Epithelial cell of proximal tubule (primary cell): Measurements from ENCODE around the gene NSMF. TPM values are rescaled to one million over a fixed set of nuclear protein-coding genes. Genes with fewer than 3 reads are reported as not detected.

ENCODE experiments used
- DNase-seq: peaks from one replicate; pipeline ENCODE4 v3.0.0-alpha.2; 2011; ENCODE audit warnings: low read depth
- H3K4me3 ChIP-seq: 2 replicates; pipeline ENCODE4 v1.5.1; 2011; ENCODE audit warnings: low read depth, mild to moderate bottlenecking, low read length
- total RNA-seq: library from RNA; depleted of rRNA; stranded (reverse); fragments of >200 nt; gene quantifications from 2 replicates; pipeline ENCODE4 v1.2.3, GENCODE V29; 2015
- TF ChIP-seq, protein P1 (sequence below): conservative IDR thresholded peaks from 2 replicates; pipeline ENCODE4 v1.5.1; 2012; ENCODE audit warnings: low read depth, mild to moderate bottlenecking, low read length

The NSMF gene
- total RNA-seq, 1 donor from 2014 or later, result 62.7 TPM

DNA sequence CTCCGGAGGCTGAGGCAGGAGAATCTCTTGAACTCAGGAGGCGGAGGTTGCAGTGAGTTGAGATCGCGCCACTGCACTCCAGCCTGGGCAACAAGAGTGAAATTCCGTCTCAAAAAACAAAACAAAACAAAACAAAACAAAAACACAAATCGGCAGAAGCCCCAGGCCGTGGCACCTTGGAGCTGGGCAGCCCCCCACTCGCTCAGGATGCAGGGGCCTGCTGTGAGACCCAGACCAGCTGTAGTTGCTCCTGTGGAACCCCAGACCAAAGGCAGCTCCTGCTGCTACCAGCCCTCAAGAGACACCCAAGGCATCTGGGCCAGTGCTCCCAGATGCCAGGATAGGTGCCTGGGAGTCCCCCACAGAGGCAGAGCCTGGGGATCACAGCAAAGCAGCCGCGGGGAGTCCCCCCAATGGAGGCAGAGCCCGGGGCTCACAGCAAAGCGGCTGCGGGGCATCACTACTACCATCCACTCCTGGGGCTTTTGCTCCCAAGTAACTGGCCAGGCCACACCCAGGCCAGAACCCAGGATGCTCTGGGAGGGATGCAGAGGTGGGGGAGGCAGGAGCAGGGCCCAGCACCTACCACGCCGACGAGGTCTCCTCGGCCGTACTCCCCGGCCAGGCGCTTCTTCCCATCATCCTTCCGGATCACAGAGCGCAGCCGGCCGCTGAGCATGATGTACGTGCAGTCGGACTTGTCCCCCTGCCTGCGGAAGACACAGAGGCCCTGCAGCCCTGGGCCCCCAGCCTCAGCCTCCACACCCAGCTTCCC lies 37.7 kb upstream of the NSMF start:
- no peak for DNase-seq
- no peak overlapping the region for H3K4me3 ChIP-seq

DNA sequence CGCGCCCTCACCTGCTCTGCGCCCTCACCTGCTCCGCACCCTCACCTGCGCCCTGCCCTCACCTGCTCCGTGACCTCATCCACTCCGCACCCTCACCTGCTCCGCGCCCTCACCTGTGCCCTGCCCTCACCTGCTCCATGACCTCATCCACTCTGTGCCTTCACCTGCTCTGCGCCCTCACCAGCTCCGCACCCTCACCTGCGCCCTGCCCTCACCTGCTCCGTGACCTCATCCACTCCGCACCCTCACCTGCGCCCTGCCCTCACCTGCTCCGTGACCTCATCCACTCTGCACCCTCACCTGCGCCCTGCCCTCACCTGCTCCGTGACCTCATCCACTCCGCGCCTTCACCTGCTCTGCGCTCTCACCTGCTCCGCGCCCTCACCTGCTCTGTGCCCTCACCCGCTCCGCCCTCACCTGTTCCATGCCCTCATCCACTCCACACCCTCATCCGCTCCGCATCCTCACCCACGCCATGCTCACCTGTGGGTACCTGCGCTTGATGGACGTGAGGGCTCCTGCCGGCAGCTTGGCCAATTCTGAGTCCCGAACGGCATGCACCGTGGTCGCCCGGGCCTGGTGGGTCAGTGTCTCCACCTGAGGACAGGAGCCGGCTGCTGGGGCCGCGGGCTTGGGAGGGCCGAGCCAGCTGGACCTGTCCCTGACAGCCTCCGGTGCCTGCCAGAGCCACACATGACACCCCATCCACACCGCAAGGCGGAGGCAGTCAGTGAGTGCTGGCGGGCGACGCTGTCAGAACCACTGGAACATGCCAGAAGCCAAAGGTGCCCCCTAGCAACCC lies 35.6 kb upstream of the NSMF start:
- no peak for DNase-seq
- H3K4me3 ChIP-seq, result no peak overlapping the region
- TF ChIP-seq, protein P1, sequence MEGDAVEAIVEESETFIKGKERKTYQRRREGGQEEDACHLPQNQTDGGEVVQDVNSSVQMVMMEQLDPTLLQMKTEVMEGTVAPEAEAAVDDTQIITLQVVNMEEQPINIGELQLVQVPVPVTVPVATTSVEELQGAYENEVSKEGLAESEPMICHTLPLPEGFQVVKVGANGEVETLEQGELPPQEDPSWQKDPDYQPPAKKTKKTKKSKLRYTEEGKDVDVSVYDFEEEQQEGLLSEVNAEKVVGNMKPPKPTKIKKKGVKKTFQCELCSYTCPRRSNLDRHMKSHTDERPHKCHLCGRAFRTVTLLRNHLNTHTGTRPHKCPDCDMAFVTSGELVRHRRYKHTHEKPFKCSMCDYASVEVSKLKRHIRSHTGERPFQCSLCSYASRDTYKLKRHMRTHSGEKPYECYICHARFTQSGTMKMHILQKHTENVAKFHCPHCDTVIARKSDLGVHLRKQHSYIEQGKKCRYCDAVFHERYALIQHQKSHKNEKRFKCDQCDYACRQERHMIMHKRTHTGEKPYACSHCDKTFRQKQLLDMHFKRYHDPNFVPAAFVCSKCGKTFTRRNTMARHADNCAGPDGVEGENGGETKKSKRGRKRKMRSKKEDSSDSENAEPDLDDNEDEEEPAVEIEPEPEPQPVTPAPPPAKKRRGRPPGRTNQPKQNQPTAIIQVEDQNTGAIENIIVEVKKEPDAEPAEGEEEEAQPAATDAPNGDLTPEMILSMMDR, result no peak

More for the DNA sequence above, 37.7 kb upstream of the NSMF start:
- TF ChIP-seq, protein P1, result no peak

DNA sequence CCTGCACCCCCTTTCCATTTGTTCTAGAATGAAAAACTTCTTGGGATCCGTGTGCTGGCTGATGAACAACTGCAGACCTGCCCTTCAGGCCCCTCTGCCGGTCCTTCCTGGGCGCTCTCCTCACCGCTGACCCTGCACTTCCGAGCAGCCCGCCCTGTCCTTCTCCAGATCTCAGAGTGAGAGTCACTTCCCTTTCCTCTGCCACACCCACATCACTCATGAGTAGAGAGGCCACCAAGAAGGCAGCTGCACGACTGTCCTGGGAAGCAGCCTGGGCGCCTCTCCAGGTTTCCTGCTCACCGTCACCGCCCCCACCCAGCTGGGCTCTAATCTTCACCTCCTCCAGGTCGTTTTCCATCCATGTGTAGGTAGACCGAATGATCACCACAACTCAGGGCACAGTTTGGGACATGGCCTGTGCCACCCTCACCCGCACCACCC lies 35.0 kb upstream of the NSMF start:
- DNase-seq, result no peak

DNA sequence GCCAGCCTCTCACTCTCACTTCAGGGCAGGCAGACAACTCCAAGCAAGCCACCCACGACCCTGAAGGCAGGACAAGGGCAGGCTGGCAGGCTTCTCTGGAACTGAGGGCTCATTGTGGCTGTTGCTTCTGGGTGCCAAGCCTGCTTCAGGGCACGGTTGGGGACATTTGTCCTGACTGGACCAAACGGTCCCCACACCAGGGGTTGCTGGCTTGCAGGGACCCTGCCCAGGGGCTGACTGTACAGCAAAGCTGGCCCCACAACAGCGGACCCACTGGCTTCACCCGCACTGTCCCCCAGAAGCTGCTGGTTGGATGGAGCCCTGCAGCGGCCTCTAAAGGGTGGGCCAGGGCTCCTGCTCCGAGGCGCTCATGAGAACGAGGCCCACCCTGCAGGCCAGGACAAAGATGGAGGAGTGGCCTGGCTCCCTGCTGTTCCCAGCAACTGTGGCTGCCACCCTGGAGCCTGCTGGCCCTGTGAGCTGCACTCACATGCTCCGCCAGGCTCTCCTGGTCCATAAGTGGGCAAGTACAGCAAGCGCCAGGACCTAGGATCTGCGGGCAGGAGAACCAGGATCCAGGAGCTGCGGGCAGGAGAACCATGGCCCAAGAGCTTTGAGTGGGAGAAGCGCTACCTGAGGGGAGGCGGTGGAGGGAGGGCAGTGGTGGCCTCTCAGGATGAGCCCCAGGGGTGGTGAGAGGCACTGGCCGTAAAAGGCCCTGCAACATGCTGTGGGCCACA lies 34.4 kb upstream of the NSMF start:
- DNase-seq, result no peak
- no peak overlapping the region for H3K4me3 ChIP-seq
- TF ChIP-seq, protein P1, result no peak

More for the DNA sequence above, 35.0 kb upstream of the NSMF start:
- no peak overlapping the region for H3K4me3 ChIP-seq
- TF ChIP-seq, protein P1, result no peak

DNA sequence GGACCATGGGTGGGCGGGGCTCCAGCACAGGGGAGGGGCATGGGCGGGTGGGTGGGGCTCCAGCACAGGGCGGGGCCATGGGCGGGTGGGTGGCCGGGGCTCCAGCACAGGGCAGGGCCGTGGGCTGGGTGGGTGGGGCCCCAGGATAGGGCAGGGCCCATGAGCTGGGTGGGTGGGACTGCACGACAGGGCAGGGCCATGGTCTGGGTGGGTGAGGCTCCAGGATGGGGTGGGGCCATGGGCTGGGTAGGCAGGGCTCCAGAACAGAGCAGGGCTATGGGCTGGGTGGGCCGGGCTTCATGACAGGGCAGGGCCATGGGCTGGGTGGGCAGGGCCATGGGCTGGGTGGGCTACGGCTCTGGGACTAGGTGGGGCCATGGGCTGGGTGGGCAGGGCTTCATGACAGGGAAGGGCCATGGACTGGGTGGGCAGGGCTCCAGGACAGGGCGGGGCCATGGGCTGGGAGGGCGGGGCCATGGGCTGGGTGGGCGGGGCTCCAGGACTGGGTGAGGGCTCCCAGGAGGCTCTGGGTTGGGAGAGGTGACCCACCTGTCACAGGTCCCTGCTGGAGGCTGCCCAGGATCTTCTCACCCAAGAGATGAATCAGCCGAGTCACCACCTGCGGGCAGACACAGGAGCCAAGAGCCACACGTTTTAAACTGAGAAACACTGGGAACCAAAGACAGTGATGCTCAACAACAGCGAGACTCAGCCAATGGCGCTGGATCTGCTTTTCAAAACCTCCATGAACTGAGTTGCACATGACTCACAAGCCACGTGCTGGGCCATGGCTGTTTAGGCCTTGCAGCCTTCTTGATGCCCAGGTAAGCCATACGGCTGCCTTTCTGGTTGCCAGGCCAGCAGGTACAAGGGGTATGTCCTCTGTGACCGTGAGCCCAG lies 33.6 kb upstream of the NSMF start:
- no peak overlapping the region for H3K4me3 ChIP-seq
- no peak for DNase-seq
- TF ChIP-seq, protein P1, result no peak

DNA sequence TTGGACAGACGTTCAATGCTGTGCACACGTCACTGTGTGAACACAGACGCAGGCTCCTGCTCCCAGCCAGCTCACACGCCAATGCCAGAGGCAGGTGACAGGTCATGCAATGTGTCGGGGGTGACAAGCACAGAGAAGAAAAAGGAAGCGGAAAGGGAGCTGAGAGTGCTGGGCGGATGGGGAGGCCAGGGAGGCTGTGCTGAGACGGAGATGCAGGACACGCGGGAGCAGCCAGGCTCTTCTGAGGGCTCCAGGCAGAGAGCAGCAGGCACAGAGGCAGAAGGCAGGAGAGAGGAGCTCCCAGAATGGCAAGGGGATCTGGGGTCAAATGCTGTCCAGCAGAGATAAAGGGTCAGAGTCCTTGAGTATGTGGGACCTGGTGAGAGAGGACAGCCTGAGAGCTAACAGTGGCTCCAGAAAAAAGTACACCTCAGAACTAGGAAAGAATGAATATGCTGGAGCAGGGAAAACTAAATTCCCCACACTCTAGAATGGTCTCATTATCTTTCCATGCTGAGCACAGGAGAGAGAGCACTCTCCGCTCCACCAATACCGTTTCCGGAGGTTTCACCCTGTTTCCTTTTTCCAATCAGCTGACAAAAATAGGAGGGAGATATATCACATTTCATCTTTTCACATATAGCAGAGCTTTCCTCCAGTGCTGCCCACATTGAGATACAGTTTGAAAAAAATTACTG lies 32.8 kb upstream of the NSMF start:
- DNase-seq, result no peak
- TF ChIP-seq, protein P1, result no peak
- no peak overlapping the region for H3K4me3 ChIP-seq
